ENCODE results near the gene KICS2. TPM values are rescaled to one million over a fixed set of nuclear protein-coding genes. Genes with fewer than 3 reads are reported as not detected.
A peak's percentile ranks its signal among the peaks of the same experiment; 100 is the strongest.
"Not testable (repeated sequence)": the region's sequence is repeated elsewhere in the genome, so short reads cannot be mapped to it uniquely, and the experiment has no call there.

KICS2 gene
- total RNA-seq, 6 experiments from 2014 or later: 3.7 to 5.8 (median 5.0) TPM

DNA sequence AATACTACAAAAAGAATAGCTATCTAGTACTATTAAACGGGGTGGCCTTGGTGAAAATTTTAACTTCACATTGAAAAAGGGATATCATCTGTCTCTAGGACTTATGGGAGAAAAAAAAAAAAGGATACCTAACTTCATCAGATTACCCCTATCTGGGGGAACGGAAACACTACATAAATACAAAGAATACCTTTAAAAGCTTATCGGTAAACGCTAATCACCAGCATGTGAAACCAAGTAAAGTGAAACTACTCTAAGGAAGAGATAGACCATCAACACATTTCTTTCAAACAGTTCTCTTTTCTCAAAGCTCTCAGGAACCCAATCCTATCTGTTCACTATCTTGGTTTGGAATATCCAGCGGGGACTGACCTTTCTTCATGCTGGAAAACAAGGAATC lies 3.5 kb downstream of the KICS2 start:
- DNase-seq: no peak
- H3K4me1 Mint-ChIP-seq (ENCODE audit: low read depth): peaks cover 29% of the 10 kb centered on the region
- TF ChIP-seq, protein P1, sequence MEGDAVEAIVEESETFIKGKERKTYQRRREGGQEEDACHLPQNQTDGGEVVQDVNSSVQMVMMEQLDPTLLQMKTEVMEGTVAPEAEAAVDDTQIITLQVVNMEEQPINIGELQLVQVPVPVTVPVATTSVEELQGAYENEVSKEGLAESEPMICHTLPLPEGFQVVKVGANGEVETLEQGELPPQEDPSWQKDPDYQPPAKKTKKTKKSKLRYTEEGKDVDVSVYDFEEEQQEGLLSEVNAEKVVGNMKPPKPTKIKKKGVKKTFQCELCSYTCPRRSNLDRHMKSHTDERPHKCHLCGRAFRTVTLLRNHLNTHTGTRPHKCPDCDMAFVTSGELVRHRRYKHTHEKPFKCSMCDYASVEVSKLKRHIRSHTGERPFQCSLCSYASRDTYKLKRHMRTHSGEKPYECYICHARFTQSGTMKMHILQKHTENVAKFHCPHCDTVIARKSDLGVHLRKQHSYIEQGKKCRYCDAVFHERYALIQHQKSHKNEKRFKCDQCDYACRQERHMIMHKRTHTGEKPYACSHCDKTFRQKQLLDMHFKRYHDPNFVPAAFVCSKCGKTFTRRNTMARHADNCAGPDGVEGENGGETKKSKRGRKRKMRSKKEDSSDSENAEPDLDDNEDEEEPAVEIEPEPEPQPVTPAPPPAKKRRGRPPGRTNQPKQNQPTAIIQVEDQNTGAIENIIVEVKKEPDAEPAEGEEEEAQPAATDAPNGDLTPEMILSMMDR (IDR thresholded peaks at IDR 0.05): no peak
- H3K36me3 Mint-ChIP-seq (ENCODE audit: low read depth): no peaks in the 10 kb centered on the region
- peak overlapping the region; percentile 12; the same call in 1 of the 2 replicates for H3K4me3 Mint-ChIP-seq
- no peak overlapping the region for H3K27ac Mint-ChIP-seq
- H3K9me3 Mint-ChIP-seq: no peaks in the 10 kb centered on the region
- peaks cover 4% of the 10 kb centered on the region for H3K27me3 Mint-ChIP-seq (ENCODE audit: insufficient read depth)

DNA sequence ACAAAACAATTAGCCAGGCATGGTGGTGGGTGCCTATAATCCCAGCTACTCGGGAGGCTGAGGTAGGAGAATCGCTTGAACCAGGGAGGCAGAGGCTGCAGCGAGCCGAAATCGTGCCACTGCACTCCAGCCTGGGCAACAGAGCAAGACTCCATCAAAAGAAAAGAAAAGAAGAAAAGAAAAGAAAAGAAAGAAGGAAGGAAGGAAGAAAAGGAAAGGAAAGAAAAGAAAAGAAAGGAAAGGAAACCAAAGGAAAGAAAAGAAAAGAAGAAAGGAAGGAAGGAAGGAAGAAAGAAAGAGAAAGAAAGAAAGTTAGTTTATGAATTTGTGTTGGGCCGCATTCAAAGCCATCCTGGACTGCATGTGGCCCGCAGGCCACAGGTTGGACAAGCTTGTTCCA lies 4.5 kb downstream of the KICS2 start:
- DNase-seq; H3K4me3 Mint-ChIP-seq; H3K9me3 Mint-ChIP-seq; H3K36me3 Mint-ChIP-seq (ENCODE audit: low read depth); H3K27ac Mint-ChIP-seq; H3K27me3 Mint-ChIP-seq (ENCODE audit: insufficient read depth): not testable (repeated sequence)
- H3K4me1 Mint-ChIP-seq (ENCODE audit: low read depth): peaks cover 29% of the 10 kb centered on the region

- Mint-ChIP-seq H3K36me3 (ENCODE audit: low read depth) (peaks cover 10% of the 10 kb centered on the region), H3K4me3 (no peak overlapping the region), H3K4me1 (ENCODE audit: low read depth) (peaks cover 23% of the 10 kb centered on the region), H3K27ac (no peak overlapping the region), H3K9me3 (no peaks in the 10 kb centered on the region), H3K27me3 (ENCODE audit: insufficient read depth) (no peaks in the 10 kb centered on the region)
- DNase-seq: no peak
- TF ChIP-seq, protein P1 (IDR thresholded peaks at IDR 0.05): no peak
These were observed 5.9 kb downstream of the KICS2 start for GRCh38 chr12:64216239-64216638.

GRCh38 chr12:64212119-64212746 lies 9.9 kb downstream of the KICS2 start:
- TF ChIP-seq, protein P1 (IDR thresholded peaks at IDR 0.05): no peak
- Mint-ChIP-seq H3K27me3 (ENCODE audit: insufficient read depth) (no peaks in the 10 kb centered on the region; the same call in 1 of the 2 replicates), H3K9me3 (no peaks in the 10 kb centered on the region), H3K4me3 (no peak overlapping the region), H3K4me1 (ENCODE audit: low read depth) (no peaks in the 10 kb centered on the region), H3K27ac (no peak overlapping the region), H3K36me3 (ENCODE audit: low read depth) (peaks cover 10% of the 10 kb centered on the region)
- no peak for DNase-seq

GRCh38 chr12:64207453-64207852 lies 14.6 kb downstream of the KICS2 start:
- DNase-seq: no peak
- TF ChIP-seq, protein P1 (IDR thresholded peaks at IDR 0.05): no peak
- Mint-ChIP-seq H3K4me3 (no peak overlapping the region), H3K36me3 (ENCODE audit: low read depth) (peaks cover 13% of the 10 kb centered on the region), H3K9me3 (no peaks in the 10 kb centered on the region), H3K27ac (no peak overlapping the region), H3K27me3 (ENCODE audit: insufficient read depth) (no peaks in the 10 kb centered on the region; the same call in 1 of the 2 replicates), H3K4me1 (ENCODE audit: low read depth) (no peaks in the 10 kb centered on the region)

DNA sequence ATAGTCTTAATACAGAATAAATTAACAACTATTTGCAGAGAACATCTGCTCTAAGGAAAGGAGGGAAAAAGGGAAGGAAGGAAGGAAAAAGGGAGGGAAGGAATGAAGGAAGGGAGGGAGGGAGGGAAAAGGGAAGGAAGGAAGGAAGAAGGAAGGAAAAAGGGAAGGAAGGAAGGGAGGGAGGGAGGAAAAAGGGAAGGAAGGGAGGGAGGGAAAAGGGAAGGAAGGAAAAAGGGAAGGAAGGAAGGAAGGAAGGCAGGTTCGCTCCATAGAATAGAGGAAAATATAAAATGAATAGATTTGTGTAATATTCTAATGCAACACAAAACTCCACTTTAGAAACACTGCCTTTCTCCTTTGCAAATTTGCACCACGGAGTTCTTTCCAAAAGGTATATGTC lies 16.6 kb downstream of the KICS2 start:
- H3K36me3 Mint-ChIP-seq (ENCODE audit: low read depth): peaks cover 9% of the 10 kb centered on the region
- no peaks in the 10 kb centered on the region for H3K4me1 Mint-ChIP-seq (ENCODE audit: low read depth)
- TF ChIP-seq, protein P1 (IDR thresholded peaks at IDR 0.05): no peak
- H3K27me3 Mint-ChIP-seq (ENCODE audit: insufficient read depth): no peaks in the 10 kb centered on the region; the same call in 1 of the 2 replicates
- no peak overlapping the region for H3K27ac Mint-ChIP-seq
- peaks cover 5% of the 10 kb centered on the region for H3K9me3 Mint-ChIP-seq
- no peak for DNase-seq
- no peak overlapping the region for H3K4me3 Mint-ChIP-seq
